GM18873 (cell line): Measurements from ENCODE around the gene TRPV5.

Experiments
- ATAC-seq: cut with Tn5 transposase; IDR thresholded peaks from one replicate; pipeline ENCODE4 v1.9.1; 2021; ENCODE audit warnings: mild to moderate bottlenecking, moderate library complexity, moderate number of reproducible peaks; ENCODE audit not compliant: unreplicated experiment, low FRiP score

TRPV5 gene

GRCh38 chr7:142859829-142860228 lies 73.7 kb downstream of the TRPV5 start:
- no peak for ATAC-seq

GRCh38 chr7:142859411-142859810 lies 74.1 kb downstream of the TRPV5 start:
- no peak for ATAC-seq
